Hypothalamus (tissue), 51 donors: ENCODE measurements around the gene LRP10.
"Not testable (repeated sequence)": the region's sequence is repeated elsewhere in the genome, so short reads cannot be mapped to it uniquely, and the experiment has no call there.

Experiments
- DNase-seq, 51 donors: peaks; one replicate each; lab custom pipeline; 2025; lab: John Stamatoyannopoulos, UW

LRP10 gene

GRCh38 chr14:22843123-22843925, 28.2 kb upstream of the LRP10 start:
- DNase-seq, result no peak

- DNase-seq, result no peak
Observed at GRCh38 chr14:22844221-22845102, 27.1 kb upstream of the LRP10 start.

- DNase-seq, result no peak
Observed at GRCh38 chr14:22845103-22845394, 26.5 kb upstream of the LRP10 start.

- DNase-seq, result no peak
Observed at GRCh38 chr14:22845821-22846625, 25.5 kb upstream of the LRP10 start.

GRCh38 chr14:22846811-22847307, 24.7 kb upstream of the LRP10 start:
- no peak for DNase-seq

GRCh38 chr14:22847661-22848341, 23.7 kb upstream of the LRP10 start:
- peak in 1 of 51 donors; percentile 31 for DNase-seq

- peak in 14 of 51 donors; percentile 8 to 48 (median 26) for DNase-seq
Observed at GRCh38 chr14:22848351-22849164, 23.0 kb upstream of the LRP10 start.

- DNase-seq, result peak in 26 of 51 donors; percentile 17 to 76 (median 50)
Observed at GRCh38 chr14:22849212-22849819, 22.2 kb upstream of the LRP10 start.

GRCh38 chr14:22850944-22851764, 20.4 kb upstream of the LRP10 start:
- DNase-seq, result peak in 37 of 51 donors; percentile 6 to 81 (median 62)

GRCh38 chr14:22852178-22852577, 19.4 kb upstream of the LRP10 start:
- not testable (repeated sequence) for DNase-seq

GRCh38 chr14:22852599-22852939, 19.0 kb upstream of the LRP10 start:
- no peak for DNase-seq

- peak in 50 of 51 donors; percentile 21 to 92 (median 72) for DNase-seq
Observed at GRCh38 chr14:22852940-22853767, 18.4 kb upstream of the LRP10 start.

- not testable (repeated sequence) for DNase-seq
Observed at GRCh38 chr14:22854296-22854695, 17.2 kb upstream of the LRP10 start.

GRCh38 chr14:22854963-22855724, 16.4 kb upstream of the LRP10 start:
- no peak for DNase-seq

- DNase-seq, result no peak
Observed at GRCh38 chr14:22856428-22856827, 15.1 kb upstream of the LRP10 start.

GRCh38 chr14:22860377-22860776, 11.2 kb upstream of the LRP10 start:
- not testable (repeated sequence) for DNase-seq
